HG03159 (cell line): Measurements from ENCODE around the gene CAPN11.
"Not testable (repeated sequence)": the region's sequence is repeated elsewhere in the genome, so short reads cannot be mapped to it uniquely, and the experiment has no call there.

Source experiments
- ATAC-seq: cut with Tn5 transposase; IDR thresholded peaks from one replicate; pipeline ENCODE4 v1.9.1; 2021; ENCODE audit warnings: mild to moderate bottlenecking, moderate library complexity; ENCODE audit not compliant: unreplicated experiment

The CAPN11 gene

DNA sequence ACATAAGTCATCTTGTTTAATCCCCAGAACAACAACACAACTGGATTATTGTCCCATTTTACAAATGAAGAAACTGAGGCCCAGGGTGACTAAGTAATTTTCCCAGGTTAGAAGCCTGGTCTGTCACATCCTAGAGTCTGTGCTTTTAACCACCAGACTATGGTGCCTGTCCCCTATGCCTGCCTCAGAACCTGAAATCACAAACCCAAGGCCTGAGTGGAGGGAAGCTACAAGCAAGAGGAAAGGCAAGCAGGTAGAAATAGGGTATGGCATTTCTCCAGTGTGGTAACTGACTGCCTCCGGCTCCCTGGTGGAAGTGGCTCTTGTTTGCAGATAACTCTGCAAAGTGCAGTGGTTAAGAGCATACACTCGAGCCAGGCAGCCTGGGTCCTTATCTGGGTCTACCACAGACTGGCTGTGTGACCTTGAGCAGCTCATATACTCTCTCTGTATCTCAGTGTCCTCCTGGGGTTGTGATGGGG is 28.7 kb upstream of the CAPN11 start:
- no peak for ATAC-seq

DNA sequence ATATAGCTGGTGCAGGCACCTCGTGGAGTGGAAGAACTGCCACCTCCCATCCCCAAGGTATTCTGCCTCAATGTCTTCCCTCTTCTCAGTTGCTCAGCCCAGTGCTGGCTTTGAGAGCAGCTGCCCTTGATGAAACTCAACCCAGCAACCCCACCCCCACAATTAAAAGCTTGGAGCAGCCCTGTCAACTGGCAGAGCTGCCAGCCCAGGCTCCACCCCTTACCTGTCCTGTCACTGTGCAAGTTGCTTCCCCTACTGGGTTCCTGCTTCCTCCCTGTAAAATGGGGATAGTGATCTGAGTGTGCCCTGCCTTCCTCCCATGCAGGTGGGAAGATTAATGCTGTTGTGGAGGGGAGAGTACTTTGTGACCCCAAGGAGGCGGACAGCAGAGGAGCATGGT is 26.7 kb upstream of the CAPN11 start:
- ATAC-seq = no peak

DNA sequence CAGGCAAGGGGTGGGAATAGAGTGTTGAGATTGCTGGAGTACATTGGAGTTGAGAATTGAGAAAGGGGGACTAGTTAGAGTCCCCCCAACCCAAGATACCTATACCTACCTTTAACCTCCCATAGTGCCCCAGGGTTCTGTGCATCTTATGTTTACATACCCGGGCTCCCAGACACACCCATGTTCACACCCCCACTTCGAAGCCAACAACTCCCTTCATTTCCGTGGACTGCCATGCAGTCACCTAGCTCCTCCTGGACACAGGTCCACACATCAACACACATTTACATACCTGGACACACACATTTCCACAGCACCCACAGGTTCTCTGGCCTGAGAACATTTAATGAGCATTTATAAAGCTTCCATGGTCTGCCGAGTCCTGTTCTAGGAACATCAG is 26.1 kb upstream of the CAPN11 start:
- no peak for ATAC-seq

DNA sequence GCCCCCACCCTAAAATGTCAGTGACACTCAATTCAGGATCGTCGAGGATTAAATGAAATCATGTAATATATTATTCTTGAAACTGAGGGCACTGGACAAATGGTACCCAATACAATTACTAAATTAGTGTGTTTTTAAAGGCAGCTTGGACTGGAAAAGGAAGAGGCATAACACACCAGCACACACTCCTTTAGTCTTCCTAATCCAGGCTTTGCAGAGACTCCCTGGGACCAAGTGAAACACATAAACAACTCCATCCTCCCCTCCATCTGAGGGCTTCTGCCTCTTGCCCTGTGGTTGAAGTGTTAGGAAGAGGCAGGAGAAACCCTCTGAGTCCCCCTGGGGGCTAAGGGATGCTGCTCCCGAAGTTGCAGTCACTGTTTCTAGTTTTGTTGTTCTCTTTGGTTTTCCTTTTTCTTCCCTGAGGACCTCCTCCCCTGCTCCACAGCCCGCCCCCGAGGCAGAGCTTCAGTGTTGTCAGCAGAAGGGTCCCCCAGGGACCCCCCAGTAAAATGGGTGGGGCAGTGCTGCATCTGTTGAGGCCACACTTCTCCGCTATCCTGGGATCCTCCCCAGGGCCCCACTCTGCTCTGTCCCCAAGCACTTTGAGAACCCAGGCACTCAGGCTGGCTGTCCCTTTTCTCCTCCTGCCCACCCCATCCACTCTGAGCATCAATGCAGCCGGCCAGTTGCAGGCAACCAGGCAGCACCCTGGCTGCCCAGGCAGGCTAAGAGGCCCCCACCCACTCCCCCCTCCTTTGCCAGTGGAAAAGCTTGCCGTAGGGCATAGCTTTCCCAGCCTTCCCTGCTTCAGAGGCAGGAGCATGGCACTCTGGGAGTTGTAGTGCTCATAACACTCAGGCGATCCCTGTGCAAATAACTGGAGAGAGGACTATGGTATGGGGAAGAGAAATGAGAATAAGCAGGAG is 25.4 kb upstream of the CAPN11 start:
- no peak for ATAC-seq

DNA sequence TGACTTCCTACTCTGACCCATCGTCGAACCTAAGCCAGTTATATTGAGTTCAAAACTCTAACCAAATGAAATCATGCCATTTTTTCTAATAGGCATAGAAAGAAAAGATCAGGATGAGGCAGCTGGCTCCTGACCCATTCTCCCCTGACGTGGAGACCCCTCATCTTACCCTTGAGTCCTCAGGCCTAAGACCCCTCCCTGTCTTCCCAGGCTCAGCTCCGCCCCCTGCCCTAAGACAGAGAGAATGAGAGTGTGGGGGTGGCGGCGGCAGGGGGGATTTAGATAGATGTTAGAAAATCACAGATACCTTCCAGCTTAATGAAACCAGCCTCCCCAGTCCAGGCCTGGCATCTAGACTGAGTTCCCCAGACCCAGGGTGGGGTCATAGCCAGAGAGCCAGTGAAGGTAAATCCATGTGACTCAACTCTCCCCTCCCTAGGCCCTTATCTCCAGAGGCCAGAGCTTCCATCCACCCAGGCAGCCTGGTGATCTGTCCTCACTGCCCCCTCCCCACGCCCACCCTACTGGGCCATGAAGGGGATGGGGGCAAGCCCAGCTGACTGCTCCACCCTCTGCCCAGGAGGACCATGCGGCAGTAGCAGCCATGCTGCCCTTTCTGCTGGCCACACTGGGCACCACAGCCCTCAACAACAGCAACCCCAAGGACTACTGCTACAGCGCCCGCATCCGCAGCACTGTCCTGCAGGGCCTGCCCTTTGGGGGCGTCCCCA is 24.5 kb upstream of the CAPN11 start:
- ATAC-seq = no peak

DNA sequence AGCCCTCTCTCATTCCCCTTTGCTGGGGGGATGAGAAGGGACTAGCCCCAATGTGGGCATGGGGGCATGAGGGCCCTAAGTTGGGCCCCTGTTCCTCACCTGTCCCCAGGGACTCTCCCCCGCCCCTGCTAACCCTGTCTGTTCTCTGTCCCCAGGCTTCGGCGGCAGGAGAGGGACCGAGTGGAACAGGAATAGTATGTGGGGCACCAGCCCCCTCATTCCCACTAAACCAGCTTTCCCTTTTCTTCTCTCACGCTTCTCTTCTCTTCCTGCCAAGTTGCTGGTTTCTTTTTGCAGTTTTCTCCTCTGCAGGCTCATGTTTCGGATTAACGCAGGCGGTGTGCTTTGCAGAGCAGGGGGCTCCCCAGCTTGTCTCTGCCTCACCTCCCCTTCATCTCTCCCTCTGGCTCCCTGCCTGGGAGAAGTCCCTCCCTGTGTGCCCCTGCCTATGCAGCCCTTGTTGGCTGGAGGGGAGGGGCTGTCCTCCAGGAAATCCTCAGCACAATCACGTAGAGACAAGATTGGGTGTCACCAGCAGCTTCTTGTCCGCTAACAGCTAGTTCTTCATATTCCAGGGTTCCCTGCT is 23.4 kb upstream of the CAPN11 start:
- ATAC-seq = no peak

DNA sequence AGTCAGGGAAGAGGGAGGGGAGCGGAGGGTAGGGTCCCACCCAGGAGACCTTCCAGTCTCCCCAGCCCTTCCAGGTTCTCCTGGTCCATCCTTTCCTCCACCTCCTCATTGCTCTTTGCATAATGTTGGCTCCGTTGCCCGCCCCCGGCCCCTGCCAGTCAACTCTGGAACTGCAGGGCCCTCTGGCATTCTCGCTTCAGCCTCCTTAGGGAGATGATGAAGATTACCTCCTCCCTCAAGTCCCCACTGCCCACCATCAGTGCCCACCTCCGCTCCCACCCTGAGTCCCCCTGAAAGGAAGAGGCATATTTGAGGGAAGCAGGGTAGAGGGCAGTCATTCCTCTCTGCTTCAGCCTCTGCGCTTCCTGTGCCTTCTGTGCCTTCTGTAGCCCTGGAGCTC is 22.7 kb upstream of the CAPN11 start:
- ATAC-seq = no peak

DNA sequence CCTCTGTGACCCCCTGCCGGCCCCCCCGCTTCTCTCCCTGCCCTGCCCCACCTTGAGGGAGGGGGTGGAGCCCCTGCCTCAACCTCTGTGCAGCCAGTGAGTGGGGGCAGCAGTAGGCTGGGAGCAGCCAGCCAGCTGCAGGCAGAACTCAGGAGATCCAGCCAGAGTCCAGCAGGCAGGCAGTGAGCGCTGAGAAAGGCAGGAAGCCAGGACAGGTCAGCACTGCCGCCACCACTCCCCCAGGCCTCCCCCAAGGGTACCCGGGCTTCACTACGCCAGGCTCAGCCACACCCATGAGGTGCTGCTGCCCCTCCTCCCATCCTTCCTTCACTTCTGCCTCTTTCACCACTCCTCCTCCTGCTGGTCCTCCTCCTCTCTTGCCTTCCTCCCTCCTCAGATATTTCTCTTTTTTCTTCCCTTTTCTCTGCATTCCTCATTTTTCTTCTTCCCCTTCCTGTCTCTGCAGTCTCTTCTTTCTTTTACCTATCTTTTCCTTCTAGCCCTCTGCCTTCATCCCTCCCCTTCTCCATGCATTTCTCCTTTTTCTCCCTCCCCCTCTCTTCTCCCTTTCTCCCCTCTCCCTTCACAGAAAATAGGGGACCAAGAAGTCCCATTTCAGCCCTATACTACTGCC is 19.8 kb upstream of the CAPN11 start:
- no peak for ATAC-seq

DNA sequence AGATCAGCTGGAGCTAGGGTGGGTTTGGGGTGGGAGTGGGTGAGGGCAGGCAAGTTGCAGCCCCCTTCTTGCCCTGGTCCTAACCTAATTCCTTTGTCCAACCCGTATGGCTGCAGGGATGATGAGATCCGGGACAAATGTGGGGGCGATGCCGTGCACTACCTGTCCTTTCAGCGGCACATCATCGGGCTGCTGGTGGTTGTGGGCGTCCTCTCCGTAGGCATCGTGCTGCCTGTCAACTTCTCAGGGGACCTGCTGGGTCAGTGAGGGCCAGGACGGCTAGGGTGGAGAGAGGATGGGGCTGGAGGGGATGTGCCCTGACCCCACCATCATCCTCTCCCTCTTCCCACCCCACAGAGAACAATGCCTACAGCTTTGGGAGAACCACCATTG is 19.3 kb upstream of the CAPN11 start:
- no peak for ATAC-seq

DNA sequence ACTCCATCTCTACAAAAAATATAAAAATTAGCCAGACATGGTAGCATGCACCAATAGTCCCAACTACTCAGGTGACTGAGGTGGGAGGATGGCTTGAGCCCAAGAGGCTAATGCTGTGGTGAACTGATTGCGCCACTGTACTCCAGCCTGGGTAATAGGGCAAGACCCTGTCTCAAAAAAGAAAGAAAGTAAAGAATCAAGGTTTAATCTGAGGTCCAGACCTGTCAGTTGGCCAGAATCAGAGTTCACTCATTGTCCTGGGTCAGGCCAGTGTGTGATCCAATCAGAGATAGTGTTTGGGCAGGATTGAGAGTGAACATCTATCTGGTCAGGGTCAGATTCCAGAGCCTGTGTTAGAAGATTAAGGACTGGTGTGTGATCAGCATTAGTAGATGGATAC is 15.8 kb upstream of the CAPN11 start:
- no peak for ATAC-seq

DNA sequence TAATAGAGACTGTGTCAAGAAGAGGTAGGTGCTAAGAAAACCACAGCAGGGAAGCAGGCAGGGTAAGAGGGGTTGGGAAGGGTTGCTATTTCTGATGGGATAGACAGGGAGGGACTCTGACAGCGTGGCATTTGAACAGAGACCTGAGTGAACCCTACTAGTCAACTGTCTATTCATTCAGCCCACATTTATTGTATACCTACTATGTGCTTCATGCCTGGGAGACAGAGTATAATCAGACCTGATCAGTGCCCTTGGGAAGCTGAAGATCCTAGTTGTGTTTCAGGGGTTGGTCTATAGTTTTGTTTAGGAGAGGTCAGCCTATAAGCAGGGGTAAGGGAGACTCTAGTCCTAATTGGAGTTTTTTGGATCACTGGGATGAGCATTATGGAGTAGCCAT is 14.9 kb upstream of the CAPN11 start:
- ATAC-seq = no peak

DNA sequence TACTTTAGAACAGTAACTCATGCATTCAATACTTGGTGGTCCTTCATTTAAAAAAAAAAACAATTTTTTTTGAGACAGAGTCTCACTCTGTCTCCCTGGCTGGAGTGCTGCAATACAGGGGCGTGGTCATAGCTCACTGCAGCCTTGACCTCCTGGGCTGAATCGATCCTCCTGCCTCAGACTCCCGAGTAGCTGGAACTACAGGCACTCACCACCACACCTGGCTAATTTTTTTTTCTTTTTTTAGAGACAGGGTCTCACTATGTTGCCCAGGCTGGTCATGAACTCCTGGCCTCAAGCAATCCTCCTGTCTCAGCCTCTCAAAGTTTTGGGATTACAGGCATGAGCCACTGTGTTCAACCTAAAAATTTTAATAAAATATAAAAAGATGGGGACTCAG is 14.1 kb upstream of the CAPN11 start:
- not testable (repeated sequence) for ATAC-seq

DNA sequence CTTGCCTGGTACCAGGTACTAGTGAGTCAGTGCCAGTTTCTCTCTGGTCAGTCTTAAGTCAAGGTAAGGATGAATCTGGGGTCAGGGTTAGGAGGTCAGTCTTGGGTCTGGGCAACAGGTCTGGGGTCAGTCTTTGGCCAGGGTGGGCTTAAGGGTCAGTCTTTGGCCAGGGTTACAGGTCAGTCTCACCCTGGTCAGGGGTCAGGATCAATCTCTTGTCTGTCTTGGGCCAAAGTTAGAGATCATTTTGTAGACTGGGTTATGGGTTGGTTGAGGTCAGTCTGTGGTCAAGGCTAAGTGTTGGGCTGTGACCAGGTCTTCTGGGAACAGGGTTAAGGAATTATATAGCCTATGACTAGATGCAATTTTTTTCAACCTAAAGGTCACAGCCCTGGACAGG is 12.8 kb upstream of the CAPN11 start:
- ATAC-seq = no peak

DNA sequence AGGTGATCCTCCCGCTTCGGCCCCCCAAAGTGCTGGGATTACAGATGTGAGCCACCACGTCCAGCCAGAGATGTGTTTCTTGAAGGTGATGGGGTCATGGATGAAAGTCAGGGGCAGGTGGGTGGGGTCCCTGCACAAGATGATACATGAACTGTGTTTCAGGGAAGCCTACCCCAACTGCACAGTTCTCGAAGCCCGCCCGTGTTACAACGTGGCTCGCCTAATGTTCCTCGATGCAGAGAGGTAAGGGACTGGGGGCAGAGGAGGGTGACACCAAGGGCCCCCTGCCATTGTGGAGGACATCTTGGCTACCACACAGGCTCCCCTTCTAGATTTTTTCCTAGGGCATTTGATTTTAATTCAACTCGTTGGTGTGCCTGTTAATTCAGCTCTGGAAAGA is 11.9 kb upstream of the CAPN11 start:
- ATAC-seq = no peak

DNA sequence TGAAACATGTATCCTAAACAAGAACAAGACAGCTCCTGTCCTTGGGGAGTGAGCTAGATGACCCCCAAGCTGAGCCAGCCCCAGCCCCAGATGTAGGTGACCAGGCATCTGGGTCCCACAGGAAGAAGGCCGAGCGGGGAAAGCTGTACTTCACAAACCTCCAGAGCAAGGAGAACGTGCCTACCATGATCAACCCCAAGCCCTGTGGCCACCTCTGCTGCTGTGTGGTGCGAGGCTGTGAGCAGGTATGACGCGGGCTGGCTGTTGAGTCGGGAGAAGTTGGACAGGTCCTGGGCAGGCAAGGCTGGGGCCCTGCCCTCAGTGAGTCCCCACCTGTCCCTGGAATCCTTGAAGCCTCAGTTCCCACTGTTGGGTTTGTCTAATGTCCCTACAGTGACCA is 11.4 kb upstream of the CAPN11 start:
- ATAC-seq = no peak

DNA sequence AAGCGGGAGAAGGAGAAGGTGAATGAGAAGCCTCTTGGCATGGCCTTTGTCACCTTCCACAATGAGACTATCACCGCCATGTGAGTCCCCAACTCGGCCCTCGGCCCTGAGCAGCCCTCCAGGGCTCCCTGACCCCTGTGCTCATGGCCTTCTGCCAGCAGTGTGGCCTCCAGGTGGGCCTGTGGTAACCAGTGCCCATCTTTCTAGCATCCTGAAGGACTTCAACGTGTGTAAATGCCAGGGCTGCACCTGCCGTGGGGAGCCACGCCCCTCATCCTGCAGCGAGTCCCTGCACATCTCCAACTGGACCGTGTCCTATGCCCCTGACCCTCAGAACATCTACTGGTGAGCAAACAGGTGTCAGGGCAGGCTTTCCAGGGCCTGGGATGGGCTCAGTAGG is 10.3 kb upstream of the CAPN11 start:
- no peak for ATAC-seq

DNA sequence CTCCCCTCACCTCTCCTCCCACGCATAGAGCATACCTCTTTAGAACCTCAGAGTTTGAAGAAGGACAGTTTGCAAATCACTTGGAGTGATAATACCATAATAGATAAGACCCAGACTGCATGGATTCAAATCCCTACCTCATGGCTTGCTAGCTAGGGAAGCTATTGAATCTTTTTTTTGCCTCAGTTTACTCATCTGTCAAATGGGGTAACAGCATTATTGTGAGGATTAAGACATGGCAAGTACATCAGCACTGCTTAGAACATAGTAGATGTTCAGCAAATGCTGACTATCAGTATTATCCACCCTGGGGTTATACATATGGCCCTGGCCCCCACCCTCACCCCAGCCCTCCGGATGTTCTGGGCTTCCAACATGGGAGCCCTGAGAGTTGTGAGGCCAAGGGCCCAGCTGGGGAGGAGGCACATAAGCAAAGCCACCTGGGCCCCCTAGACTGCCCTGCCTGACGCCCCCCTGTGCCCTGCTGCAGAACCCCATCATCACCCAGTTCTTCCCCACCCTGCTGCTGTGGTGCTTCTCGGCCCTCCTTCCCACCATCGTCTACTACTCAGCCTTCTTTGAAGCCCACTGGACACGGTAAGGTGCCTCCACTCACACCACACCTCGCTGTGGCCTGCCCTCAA is 9.1 kb upstream of the CAPN11 start:
- no peak for ATAC-seq

DNA sequence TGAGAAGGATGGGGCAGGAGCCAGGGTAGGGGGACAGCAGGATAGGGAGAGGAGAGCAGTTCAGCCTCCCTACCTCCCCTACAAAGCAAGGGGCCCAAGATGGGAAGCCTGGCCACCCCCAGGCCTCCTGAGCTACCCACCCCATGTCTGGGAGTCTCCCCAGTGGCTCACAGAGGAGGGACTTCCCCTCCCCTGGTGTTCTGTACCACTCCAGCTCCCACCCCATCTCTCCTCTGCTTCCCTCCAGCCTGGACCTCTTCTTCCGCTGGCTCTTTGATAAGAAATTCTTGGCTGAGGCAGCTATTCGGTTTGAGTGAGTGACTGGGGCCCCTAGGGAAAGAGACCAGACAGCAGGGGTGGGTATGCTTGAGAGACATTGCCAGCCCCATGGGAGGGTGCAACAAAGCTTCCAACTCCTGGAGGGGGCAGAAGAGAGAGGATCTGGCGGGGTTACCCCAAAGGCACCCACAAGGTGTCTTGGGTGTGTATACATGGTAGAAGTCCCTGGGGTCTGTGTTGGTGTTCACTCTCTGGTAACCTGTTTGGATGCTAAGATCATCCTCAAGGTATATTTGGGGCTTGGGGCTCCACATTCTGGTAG is 8.2 kb upstream of the CAPN11 start:
- no peak for ATAC-seq

DNA sequence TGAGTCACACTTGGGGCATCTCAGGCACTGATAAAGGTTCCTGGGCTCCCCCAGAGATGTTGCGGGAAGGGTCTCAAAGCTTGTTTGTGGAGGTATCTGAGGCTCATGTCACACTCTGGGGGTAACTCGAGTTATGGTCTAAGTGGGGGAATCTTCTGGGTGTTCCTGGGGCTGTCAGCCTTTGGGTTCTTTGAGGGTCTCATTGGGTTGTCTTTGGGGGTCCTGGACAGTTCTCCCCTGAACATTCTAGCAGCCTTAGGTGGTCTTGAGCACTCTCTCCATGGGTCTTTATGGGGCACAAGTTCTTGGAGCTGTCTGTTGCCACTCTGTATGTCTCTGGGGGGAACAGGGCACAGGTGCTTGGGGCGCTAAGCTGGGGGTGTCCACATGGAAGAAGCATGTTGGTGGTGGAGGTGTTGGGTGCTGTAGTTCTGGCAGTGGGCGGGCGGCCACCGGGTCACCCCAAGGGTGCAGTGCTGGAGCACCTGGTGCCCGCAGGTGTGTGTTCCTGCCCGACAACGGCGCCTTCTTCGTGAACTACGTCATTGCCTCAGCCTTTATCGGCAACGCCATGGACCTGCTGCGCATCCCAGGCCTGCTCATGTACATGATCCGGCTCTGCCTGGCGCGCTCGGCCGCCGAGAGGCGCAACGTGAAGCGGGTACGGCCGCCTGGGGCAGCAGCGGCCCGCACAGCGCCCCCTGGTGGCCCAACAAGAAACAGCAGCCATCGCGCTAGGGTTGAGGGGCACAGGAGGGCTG is 7.1 kb upstream of the CAPN11 start:
- peak; percentile 68 for ATAC-seq

DNA sequence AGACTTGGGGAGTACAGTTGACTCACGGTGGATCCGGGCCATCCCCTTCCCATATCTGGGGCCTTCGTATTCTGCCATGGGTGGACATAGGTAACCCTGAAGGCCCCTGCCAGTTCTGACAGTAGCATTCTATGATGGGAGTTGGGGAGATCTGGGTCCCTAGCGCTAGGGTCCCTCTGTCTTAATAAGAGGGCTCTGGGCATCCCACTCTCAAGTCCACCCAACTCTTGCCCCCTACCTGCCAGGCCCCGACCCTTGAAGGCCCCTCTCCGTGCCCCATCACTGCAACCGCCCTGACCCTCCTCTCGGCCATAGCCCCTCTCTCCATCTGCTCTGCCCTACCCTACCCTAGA is 6.5 kb upstream of the CAPN11 start:
- no peak for ATAC-seq
